ENCODE data around the gene FUT3.

The FUT3 gene

DNA sequence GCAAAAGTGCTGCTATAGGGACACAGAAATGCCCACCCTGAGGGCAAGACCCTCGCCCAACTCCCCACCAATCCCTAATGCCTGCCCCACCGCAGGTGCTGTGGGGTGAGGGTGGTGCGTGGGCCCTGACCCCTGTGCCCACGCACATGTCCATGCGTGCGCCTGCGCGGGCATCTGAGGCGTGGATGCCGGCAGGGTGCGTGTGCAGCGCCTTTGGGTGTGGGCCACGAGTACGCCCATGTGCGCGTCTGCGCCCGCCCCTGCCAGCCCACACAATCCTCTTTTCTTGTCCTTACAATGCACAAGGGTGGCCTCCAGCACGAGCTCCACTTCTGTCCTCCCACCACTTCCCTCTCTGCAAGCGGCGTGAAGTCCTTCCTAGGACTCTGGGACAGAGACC, 26.1 kb downstream of the FUT3 start:
- no peak for DNase-seq (ENCODE audit: low read depth, low spot score)

DNA sequence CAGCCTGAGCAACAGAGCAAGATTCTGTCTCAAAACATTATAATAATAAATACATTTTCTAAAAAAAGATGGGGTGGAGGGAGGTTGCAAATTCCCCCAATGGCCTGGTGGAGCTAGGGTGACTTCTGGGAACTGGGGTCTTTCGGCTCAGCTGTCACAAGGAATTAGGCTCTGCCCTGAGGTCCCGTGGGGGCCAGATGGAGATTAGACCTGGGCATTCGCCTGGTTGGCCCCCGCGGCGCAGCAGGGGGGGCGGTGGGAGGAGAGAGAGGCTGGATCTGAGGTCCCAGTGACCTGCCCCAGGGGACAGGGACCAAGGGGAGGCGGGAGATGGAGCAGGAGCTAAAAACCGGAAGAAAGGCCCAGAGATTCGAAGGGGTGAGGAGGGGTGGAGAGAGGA, 26.5 kb downstream of the FUT3 start:
- no peak for DNase-seq (ENCODE audit: low read depth, low spot score)

DNA sequence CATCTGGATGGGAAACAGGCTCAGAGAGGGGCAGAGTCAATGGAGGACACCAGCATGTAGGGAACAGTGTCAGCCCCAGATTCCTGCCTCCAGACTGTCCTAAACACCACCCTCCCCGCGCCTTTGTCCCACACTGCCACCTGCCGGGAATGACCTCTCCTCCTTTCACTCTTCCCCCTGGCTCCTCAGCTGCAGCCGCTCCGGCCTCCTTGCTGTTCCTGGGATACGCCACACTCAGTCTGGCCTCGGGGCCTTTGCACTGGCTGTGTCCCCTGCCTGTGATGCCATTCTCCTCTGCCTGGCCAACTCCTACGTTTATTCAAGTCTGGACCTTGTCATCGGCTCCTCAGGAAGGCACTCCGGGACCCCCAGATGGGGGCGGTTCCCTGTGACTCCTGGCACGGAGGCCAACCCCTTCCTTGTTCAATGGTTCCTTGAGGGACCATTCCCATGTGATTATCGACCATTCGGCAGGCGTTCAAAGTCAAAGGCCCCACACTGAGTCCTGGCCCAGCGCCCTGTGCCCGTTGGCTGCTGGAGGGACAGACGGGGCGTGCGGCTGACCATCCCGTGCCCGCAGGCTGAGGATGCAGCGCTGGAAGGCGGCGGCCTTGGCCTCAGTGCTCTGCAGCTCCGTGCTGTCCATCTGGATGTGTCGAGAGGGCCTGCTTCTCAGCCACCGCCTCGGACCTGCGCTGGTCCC, 27.5 kb downstream of the FUT3 start:
- no peak for DNase-seq (ENCODE audit: low read depth, low spot score)

DNA sequence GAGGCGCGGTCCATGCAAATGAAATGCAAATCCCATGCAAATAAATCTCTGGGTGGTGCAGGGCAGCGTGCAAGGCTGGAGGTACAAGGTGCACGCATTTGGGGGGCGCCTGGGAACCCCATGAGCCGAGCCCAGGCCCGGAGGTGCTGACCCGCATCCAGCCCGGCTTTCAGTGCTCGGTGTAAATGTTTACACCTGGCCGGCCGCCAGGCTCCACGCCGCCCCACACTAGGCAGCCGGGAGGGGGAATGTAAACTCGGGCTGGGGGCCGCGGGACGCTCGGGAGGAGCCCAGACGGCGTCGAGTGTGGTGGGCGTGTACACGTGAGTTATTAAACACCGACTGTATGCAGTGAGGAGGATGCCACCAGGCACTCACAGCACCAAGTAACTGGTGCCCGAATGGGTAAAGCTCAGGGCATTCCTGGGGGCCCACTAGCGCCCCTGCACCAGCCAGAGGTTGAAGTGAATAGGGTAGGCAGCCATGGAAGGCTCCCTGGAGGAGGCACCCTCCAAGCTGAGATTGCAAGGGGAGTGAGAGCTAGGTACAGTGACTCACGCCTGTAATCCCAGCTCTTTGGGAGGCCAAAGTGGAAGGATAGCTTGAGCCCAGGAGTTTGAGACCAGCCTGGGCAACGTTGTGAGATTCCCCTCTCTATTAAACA, 28.9 kb downstream of the FUT3 start:
- DNase-seq (ENCODE audit: low read depth, low spot score): no peak

DNA sequence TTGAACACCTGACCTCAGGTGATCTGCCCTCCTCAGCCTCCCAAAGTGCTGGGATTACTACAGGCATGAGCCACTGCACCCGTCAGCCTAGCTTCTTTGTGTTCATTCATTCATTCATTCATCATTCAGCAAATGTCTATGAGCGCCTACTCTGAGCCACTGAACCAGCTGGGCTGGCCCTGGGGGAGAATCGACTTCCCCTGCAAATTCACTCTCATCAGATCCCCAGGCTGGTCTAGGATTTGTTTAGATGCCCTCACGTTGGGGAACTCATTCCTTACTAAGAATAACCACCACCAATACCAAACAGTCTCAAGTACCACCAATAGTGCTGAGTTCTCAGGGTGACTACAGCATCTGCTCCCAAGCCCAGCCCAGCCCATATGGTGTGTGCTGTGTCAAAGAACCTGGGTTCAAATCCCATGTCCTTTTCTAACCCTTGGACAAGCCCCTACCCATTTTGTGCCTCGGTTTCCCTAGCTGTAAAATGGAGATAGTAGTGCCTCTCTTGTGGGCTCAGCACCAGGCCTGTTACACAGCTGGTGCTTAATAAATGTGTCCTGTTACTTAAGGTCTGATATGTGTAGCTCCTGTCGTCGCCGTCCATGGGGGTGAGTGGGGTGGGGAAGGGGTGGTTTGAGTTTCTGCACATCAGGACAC, 29.6 kb downstream of the FUT3 start:
- no peak for DNase-seq (ENCODE audit: low read depth, low spot score)

DNA sequence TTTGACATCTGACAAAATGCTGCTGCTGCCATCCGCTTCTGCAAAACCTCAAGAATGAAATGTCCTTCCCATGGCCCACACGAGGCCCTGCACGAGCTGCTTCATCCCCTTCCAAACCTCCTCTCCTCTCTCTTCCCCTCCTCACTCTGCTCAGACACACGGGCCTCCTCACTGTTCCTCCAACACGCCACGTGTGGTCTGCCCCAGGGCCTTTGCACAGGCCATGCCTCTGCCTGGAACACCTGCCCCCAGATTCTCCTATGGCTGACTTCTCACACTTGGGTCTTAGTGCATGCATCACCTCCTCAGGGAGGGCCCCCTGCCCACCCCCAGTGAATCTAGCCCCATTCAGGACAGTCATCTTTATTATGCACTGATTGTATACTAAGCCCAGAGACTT, 30.5 kb downstream of the FUT3 start:
- no peak for DNase-seq (ENCODE audit: low read depth, low spot score)

DNA sequence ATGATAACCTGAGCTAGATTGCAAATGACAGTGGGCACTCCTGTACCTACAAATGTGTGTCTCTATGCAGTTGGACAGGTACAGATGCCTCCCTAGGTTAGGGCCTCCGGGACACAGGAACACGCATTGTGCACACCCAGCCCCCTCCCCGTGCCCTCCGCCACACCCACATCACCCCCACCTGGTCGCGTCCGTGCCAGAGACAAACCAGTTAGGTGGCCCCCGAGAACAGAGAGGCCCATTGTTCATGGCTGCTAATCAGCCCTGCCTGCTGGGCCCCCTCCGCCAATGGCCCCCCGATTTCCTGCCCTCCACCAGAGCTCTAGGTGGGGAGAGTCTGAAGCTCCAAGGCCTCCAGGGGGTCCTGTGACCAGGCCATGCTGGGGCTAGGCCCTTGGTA, 32.7 kb downstream of the FUT3 start:
- DNase-seq (ENCODE audit: low read depth, low spot score): no peak

DNA sequence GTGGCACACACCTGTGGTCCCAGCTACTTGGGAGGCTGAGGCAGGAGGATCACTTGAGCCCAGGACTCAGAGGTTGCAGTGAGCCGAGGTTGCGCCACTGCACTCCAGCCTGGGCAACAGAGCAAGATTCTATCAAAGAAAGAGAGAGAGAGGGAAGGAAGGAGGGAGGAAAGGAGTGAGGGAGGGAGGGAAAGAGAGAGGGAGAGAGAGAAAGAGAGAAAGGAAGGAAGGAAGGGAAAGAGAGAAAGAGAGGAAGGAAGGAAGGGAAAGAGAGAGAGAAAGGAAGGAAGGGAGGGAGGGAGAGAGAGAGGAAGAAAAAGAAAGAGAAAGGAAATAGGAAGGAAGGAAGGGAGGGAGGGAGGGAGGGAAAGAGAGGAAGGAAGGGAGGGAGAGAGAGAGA, 34.0 kb downstream of the FUT3 start:
- no peak for DNase-seq (ENCODE audit: low read depth, low spot score)

DNA sequence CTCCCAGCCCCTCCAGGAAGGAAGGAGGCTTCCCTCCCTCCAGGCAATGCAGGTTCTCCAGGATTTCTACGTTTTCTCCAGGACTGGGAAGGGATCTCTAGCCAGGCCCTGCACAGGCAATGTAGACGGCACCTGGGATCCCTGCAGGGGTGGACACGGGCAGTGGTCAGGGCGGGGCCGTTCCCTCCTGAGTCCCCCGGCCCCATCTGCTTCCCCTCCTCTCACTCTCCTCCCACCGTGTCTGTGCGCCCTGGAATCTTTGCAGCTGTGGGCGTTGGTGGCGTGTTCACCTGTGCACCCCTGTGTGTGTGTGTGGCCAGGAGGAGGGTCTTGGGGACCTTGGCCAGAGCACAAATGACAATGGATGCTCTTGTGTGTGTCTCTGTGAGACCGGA, 36.4 kb downstream of the FUT3 start:
- no peak for DNase-seq (ENCODE audit: low read depth, low spot score)

DNA sequence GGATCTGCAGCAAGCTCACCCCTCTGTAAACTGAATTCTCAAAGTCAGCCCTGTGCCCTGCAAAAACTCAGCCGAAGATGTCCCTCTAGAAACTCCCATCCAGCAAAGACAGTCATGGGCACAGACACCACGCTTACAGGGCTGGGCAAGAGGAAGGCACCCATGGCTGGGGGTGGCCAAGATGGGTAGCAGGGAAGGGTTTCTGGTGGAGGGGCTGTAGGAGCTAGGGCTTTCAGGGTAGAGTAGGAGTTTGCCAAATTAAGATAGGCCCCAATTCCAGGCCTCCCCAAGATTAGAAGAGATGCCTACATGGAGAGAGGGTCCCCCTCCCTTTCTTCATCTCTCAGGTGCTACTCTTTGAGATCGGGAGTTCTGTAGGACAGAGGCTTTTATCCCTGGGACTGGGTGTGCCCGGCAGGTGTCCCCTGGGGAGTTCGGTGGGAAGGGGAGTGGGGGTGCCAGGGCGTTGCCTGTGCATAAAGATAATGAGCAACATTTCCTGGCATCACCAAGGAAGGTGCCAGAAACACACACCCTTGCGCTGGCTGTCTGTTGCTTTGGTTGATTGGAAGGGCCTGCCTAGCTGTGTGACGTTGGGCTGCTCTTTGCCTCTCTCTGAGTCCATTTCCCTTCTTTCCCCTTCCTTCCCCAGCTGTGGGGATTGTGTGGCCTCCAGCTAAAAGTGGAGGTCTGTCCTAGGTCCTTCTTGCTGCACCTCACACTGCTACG, 37.0 kb downstream of the FUT3 start:
- DNase-seq (ENCODE audit: low read depth, low spot score): no peak

DNA sequence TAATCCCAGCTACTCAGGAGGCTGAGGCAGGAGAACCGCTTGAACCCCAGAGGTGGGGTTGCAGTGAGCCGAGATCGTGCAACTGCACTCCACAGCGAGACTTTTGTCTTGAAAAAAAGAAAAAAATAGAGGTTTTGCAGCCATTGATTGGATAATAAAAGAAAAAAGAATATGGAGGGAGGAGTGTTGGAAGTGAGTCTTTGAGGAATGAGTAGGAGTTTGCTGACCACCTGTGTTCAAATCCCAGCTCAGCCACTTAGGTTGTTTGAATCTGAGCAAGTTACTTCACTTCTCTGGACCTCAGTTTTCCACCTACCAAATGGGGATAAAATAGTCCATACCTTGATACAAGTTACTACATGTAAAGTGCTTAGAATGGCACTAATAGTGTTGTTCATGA, 40.1 kb downstream of the FUT3 start:
- no peak for DNase-seq (ENCODE audit: low read depth, low spot score)

DNA sequence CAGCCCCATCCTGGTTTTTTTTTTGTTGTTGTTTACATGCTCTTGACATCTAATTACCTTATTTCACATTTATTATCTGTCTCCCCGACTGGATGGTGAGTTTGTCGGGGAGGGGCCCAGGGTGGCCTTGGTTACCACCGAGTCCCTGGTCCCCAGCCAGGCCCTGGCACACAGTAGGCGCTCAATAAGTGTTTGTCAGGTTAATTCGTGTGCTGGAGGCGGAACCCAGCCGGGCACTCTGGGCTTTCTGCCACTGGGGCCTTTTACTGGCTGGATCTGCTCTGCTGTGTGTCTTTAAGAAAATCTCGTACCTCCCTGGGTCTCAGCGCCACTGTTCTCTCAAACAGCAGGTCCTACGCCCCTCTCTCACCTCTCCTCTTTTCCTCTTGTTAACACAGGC, 41.8 kb downstream of the FUT3 start:
- DNase-seq (ENCODE audit: low read depth, low spot score): no peak

DNA sequence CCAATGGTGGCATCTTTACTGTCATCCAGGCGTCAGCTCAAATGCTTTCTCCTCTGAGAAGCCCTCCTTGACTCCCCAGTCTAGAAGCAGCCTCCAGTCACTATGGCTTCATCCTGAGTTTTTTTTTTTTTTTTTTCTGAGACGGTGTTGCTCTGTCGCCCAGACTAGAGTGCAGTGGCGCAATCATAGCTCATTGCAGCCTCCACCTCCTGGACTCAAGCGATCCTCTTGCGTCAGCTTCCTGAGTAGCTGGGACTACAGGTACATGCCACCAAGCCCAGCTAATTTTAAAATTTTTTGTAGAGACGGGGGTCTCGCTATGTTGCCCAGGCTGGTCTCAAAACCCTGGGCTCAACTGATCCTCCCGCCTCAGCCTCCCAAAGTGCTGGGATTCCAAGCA, 42.2 kb downstream of the FUT3 start:
- no peak for DNase-seq (ENCODE audit: low read depth, low spot score)

DNA sequence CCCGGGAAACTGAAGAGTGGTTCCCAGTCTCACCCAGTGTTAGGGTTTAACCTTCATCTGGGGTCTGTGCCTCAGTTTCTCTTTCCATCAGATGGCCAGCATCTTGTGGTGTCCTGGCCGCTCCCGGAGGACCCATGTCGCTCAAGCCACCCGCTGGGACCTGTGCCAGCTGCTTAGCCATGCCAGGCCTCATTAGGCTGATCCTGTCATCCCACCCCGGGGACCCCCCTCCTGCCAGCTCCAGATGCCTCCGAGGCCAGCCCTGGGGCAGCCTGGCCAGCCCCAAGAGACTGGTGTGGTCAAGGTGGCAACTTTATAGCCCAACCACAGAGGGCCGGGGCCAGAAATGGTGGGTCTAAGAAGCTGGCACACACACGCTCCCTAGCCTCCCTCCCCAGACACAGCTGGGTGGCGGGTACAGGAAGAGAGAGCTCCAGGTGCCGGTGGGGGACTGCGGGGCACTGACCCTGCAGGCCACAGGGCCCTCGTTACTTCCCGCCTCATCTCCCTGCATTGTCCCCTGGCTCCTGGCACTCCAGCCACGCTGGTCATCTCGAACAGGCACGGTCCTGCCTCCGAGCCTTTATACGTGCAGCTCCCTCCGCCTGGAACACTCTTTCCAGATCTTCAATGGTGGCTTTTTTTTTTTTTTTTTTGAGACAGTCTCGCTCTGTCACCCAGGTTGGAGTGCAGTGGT, 43.0 kb downstream of the FUT3 start:
- no peak for DNase-seq (ENCODE audit: low read depth, low spot score)

DNA sequence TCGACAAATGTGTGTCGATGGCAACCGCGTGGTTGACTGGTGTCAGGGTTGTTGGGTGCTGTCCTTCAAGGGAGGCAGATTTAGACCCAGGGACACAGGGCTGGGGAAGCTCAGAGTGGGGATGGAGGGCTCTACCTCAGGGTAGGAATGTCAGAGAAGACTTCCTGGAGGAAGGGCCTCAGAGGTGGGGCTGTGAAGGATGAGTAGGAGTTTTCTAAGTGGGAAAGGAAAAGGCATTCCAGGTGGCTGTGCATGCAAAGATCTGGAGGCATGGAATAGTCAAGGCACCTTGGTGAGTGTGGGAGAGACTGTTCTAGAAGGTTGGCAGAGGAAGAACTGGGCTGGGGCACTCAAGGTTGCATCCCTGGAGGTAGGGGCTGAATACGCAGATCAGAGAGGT, 44.3 kb downstream of the FUT3 start:
- DNase-seq (ENCODE audit: low read depth, low spot score): no peak

DNA sequence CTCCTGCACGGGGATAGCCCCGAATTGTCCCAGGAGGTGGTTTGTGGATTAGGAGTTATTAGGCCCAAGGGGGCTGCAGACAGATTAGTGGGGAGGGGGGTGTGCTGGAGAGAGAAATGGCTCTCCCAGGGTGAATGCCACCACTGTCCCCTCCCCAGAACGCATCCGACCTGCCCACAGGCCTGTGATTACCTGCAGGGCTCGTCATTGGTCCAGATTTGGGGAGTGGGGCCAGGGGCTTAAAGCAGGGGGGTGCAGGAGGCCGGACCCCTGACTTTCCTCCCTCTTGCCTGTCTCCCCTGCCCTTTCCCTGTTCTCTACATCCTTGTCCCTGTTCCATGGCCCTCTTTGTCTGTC, 45.1 kb downstream of the FUT3 start:
- DNase-seq (ENCODE audit: low read depth, low spot score): no peak

DNA sequence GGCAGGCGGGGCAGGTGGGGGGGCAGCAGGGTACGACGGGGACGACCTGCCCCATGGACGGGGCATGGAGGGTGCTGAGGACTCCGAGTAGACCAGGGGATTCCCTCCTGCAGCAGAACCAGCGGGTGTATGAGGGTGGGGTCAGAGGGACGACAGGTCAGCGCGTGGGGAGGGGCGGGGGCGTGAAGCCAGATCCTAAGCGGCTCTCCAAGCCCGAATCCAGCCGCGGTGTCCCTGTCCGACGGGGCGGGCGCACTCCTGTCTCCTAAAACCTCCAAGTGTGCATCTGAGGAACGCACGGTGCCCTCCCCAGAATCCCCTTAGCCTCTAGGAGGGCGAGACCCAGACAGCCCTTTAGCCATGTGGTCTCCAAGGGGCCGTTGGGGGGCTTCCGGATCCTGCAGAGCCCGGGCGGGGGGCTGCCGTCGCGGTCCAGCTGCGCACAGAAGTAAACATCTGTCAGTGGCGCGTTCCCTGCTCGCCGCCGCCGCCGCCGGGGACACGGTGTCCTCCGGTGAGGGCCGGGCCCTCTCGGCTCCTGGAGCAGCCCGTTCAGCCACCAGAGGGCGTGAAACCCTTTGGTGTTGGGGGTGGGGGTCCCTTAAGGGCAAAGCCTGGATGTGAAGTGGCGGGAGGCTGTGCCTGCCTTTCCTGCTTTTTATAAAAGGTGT, 45.7 kb downstream of the FUT3 start:
- DNase-seq (ENCODE audit: low read depth, low spot score): no peak

DNA sequence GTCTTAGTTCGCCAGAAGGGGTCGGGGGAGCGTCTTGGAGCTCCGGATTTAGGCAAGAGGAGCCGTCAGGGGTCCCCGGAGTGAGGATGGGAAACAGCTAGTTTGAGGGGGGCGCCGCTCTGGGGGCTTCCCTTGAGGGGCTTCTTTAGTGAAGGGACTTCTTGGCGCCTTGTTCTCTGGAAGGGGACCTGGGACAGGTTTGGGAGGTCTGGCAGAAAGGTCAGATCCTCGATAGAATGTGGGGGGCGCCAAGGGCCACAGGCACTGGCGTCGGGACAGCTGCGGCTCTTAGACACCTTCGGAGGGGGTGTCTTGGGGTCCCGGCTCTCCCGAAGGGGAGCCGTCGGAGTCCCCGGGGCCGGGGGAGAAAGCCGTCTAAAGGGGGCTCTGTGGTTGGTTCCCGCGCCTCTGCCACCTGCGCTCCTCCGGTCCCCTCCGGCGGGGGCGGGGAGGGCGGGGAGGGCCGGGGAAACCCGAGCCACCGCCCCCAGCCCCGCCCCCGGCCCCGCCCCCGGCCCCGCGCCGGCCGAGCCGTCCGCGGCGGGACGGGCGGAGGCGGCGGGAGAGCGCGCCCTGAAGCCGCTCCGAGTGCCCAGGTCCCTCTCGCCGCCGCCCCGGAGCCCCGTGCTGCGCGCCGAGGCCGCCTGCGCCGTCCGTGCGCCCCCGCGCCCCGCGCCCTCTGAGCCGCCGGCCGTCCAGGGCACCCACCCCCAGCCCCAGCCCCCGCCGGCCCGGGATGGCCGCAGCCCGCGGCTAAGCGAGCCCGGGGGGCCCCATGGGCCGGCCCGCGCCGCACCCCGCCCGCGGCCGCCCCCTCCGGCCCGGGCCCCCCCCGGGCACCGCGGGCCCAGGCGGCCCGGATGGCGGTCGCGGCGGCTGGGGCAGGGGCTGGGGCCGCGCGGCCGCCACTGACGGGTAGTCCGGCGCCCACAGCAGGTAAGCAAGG, 46.5 kb downstream of the FUT3 start, which contains the start of gene NRTN:
Gene NRTN, plus strand, starts transcription at position 552 of the 946 bp plus-strand sequence. CDS start 19,099 bp downstream, outside the sequence.
- no peak for DNase-seq (ENCODE audit: low read depth, low spot score)

DNA sequence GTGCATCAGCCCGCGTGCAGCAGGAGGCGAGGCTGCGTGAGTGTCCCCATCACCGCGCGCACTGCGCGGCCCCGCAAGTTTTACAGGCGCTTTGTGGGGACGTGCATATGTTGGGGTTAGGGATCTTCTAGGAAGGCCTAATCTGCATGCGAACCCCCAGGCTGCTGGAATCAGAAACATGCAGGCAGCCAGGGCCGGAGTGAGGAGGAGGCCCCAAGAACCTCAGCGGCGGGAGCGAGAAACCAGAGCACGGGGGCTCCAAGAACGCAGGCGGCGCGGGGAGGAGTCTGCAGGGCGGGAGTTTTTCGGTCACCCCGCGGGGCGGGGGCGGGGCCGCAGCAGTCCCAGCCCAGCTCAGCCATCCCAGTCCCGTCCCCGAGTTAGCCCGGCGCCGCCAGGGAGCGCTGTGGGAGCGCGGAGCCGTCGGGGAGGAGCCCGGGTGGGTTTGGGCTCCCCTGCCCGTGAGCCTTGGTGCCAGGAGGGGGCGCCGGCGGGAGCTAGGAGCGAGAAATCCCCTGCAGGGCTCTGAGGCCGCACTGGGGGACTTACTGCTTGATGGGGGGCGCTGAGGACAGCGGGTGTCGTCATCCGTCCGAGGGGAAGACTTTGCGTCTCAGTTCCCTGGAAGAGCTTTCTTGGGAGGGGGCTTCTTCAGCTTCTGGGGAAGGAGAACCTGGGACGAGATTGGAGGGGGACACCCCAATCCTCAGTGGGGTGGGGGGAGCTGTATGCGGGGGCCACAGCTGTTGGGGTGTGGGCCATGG, 47.3 kb downstream of the FUT3 start:
- peak; percentile 63 for DNase-seq (ENCODE audit: low read depth, low spot score)

DNA sequence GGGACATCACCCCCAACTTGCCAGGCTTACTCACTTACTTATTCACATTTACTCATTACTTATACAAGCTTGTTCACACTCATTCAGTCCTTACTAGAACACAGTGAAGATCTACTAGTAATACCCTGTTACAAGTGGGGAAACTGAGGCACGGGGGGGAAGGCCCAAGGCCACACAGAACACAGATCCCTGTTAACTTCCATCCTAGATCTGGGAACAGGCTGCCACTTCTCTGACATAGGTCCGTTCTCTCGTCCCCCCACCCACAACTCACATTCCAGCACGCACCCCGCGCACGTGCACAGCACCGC, 47.9 kb downstream of the FUT3 start:
- DNase-seq (ENCODE audit: low read depth, low spot score): no peak
